Inferior parietal cortex (tissue), 1 donor: Measurements from ENCODE around the gene PPM1F.

Experiments used
- DNase-seq: peaks from one replicate; pipeline ENCODE4 v3.0.0-alpha.2; 2016; ENCODE audit errors: extremely low spot score

PPM1F gene, protein sequence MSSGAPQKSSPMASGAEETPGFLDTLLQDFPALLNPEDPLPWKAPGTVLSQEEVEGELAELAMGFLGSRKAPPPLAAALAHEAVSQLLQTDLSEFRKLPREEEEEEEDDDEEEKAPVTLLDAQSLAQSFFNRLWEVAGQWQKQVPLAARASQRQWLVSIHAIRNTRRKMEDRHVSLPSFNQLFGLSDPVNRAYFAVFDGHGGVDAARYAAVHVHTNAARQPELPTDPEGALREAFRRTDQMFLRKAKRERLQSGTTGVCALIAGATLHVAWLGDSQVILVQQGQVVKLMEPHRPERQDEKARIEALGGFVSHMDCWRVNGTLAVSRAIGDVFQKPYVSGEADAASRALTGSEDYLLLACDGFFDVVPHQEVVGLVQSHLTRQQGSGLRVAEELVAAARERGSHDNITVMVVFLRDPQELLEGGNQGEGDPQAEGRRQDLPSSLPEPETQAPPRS

DNA sequence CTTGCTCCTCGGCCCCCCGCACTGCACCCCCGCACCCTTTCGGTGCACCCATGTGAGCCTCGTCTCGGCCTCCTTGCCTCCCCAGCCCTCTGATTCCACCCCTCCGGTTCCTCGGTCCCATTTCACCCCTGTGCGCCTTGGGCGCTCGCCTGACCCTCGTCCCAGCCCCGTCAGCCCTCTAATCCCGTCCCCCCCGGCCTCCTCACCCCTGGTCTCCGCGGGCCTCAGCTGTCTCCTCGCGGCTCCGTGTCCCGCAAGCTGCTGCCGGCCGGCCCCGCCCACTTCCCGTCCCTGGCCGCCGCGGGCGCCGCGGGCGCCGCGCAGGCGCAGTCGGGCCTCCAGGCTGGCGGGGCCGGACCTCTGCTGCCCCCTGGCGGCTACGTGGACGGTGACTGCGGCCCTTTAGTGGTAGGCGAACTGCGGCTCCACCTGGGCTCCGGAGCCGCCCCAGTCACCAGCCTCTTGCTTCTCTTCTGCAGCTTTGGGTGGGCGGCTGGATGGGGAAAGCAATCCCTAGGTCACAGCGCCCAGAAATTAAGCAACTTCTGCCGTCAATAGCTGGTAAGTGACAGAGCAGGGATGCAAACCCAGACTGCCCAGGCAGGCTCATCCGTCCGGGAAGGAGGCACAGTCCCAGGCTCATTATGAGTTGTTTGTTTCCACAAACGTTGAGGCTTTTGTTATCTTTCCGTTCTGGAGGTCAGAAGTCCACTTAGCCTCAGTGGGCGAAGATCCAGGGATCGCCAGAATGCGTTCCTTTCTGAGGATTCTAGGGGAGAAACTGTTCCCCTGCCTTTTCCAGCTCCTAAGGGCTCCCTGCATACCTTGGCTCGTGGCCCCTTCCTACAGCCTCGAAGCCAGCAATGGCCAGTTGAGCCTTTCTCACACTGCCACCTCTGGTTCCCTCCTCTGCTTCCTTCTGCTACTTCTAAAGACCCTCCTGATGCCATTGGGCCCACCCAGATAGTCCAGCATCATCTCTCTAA, at the start of gene PPM1F:
Gene PPM1F, minus strand, starts transcription at position 263 of the 986 bp plus-strand sequence. CDS start 6,800 bp downstream, outside the sequence.
- DNase-seq, result peak; percentile 80

DNA sequence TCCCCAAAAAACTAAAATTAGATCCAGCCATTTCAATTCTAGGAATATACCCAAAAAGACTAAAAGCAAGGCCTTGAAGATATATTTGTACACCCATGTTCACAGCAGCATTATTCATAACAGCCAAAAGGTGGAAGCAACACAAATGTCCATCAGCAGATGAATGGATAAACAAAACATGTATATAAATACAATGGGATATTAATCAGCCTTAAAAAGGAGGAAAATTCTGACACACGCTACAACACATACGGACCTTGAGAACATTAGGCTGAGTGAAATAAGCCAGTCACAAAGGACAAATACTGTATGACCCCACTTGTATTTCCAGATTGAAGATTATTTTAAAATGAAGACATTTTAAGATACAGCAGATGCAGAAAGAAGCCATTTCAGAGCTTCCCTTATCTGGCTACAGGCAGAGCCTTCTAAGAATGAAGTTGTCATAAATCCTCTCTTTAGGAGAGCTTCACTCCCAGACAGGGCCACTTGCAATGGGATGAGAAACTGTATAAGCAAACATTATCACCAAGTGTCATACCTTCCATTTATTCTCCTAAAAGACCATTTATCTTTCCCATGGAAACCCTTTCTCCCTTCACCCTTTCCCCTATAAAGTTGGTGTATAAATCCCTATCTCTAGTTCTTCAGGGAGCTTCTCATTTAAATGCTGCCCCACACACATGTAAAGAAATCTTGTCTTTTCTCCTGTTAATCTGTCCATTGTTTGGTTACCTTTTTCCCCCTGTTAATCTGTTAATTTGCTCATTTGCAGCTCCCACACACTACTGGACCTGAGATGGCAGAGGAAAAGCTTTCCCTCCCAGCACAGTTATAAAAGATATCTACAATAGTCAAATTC, 49.2 kb upstream of the PPM1F start:
- DNase-seq, result no peak

DNA sequence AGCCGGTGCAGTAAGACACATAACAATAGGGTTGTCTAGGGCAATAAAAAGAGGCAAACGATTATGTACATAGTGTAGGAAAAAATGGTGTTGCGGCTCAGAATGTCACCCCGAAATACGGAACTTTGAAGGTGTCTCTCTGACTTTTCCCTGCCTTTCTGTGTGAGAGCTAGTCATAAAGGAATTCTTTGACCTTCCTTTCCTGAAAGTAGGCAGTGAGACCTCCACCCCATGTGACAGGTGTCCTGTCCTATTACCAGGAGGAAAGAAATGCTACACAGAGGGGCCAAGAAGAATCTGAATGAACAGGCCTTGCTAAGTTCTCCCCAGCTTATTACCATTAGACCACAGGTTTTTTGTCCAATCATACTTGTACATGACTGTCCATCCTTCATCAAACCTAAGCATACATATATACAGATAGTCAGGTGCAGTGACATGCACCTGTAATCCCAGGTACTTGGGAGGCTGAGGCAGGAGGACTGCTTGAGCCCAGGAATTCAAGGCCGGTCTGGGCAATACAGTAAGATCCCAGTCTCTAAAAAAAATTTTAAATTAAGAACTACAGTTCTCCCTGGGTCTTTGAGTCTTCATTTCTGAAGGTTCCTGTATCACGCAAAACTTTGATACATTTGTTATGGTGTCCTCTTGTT, 46.1 kb upstream of the PPM1F start:
- DNase-seq, result no peak

DNA sequence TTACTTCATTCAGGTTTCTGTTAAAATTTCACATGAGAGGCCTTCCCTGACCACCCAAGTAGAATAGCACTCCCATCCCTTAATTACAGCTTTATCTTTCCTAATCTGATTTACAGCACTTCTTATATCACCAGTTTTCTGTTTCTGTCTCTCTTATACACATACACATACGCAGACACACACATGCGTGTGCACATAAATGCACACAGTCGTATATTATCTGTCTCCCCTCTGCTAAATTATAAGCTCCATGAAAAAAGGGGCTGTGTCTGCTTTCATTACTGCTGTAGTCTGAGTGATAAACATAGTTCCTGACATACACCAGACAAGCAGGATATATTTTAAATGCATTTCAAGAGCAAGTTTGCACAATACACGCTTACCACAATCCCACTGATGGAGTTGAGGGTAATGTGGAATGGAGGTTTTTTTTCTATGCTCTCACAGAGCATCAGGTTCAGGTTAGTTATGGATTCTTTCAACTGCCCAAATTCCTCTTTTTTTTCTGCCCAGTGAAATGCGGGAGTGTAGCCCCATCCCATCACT, 43.6 kb upstream of the PPM1F start:
- DNase-seq, result no peak

DNA sequence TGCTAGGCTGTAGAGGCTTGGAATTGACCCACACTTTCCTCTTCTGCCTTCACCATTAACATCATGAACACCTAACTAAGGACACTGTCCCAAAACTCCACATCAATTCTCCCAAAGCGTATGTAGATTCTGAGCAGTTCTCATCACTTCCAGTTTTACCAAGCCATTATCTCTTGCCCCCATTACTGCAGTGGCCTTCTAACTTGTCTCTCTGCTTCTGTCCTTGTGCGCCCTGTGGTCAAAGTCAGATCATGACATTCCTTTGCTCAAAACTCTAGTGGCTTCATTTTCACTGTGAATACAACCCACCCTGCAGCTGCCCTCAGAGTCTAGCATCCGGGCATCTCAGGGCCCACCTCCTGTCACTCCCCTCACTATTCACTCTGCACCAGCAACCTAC, 43.0 kb upstream of the PPM1F start:
- DNase-seq, result no peak

DNA sequence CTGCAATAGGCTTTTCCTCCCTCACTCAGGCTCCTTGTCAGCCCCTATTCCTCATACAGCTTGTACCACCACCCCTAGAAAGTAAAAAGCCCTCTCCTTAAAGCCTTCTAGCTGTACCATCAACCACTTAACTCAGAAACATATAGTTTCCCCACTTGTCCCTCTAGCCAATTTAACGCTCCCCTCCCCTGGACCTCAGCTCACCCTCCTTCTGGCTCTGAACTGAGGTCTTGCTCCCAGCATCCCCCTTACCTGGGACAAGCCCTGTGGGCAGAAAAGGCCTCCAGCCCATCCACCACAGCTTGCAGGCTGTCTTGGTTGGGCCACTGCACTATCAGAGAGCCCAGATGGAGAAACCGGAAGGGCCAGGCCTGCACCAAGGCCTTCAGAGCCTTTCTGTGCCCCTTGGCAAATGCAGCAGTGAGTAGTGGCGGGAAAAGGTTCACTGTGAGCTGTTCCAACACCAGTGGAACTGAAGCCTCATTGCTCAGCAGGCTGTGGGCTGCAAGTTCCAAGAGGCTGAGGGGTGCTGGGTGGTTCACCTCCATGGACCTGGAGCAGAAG, 42.3 kb upstream of the PPM1F start:
- no peak for DNase-seq

DNA sequence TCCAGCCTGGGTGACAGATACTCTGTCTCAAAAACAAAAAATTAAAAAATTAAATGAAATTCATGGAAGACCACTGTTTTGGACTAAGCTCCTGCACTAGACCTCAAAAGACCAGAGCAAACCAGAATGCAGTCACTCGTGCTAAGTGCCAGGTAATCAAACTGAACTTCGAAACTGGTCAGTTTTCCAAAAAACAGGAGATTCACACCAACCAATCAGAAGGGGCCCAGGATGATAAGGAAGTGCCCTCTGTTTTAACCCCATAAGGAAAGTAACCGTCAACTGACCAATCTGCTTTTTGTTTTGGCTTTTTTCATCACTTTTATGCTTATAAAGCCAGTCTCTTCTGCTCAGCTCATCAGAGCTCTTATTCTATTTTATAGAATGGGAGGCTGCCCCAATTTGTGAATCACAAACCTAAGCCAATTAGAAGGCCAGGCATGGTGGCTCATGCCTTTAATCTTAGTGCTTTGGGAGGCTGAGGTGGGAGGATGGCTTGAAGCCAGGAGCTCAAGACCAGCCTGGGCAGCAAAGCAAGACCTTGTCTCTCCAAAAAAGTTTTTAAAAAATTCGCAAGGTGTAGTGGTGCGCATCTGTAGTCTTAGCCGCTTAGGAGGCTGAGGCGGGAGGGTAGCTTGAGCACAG, 40.1 kb upstream of the PPM1F start:
- DNase-seq, result no peak

DNA sequence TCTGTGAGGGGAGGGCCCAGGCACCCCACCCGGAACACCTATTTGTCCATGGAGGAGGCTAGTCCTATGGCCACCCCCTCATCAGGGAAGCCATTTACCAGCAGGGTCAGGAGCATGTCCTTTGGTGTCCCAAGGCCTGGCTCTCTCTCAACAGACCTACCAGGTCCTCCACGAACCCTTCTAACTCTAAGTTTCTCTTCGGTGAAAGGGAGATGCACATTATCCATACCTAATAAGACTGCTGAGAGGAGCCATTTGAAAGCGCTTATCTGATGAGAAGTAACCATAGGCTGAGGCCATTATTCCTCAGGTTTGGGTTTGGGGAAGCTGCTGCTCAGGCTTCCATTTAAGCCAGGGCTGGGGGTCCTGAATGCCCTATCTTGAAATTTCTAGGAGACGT, 39.1 kb upstream of the PPM1F start:
- no peak for DNase-seq

DNA sequence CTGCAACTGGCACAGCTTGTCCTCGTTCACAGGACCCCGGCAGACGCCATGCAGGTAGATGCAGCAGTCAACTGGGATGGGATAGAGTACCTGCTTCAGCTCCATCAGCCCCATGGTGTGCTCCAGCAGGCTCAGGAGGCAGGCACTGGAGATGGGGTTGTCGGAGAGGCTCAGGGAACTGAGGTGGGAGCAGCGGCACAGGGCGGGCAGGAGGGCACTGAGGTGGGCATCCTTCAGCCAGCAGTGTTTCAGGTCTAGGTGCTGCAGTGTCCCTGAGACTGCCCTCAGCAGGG, 38.6 kb upstream of the PPM1F start:
- no peak for DNase-seq

DNA sequence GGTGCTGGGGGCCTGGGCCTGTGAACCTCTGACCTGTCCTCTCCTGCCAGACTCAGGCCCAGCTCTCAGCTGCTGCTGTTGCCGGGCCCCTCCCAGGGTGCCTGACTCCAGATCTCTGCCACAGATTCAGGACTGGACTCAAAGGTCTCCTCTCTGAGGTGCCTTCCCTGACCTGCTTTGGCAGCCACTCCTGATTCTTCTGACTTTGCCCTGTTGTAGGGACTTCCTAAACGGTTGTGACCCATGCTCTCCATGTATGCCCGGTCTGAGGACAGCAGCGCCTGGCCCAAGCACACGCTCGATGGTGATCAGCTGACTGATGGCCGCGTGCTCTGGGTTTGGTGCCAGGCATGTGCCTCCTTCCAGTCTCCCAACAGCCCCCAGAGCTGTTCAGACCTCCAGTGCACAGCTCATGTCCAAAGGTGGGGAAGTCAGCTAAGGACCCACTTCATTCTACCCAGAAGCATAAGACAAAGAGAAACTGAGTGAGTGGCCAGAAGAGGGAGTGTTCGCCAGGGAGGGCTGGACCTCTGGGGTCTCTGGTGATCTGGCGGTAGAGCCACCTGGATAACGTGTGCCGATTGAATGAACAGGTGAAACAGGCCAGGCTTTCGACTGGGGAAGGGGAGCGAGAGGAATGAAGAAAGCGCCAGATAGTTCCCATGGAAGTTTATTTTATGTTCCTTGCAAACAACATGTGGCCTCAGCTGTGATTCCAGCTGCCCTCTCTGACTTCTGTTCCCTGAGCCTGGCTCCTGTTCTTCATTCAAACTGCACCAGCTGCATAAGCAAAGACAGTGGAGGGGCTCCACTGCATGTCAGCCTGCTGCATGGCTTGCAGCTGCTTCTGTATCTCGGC, 38.0 kb upstream of the PPM1F start:
- DNase-seq, result no peak

DNA sequence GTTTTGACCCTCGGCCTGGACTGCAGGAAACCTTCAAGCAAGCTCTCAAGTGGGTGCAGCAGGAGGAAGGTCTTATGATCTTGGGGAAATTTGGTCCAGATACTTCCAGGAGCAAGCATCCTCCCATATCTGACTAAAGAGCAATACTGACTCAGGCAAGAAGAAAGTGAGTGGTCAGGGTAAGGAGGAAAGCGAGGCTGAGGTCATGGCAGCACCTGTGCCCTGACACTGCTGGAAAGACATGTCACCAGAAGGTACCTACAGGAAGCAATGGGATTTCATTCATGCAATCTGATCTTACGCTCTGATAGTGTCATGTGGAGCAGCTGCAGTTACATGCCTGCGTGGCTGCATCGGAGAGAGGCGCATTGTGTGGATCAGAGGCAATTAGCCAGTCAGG, 36.4 kb upstream of the PPM1F start:
- no peak for DNase-seq

DNA sequence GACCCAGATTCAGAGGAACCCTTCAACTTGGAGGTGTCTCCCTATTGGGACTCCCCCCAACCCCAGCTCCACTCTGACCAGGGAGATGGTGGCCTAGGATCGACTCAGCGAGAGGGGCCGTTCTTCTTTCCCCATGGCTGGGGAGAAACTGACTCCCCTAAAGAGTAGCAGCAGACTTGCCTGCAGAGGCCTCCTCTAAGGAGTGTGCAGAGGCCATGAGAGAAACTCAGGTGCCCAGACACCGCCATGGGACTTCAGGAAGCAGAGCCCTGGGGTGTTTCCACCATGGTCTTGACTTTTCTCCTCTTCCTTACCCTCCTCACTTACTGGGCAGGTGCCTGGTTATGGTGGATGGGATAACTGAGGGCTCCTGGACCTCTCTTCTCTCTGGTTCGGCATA, 32.6 kb upstream of the PPM1F start:
- no peak for DNase-seq

DNA sequence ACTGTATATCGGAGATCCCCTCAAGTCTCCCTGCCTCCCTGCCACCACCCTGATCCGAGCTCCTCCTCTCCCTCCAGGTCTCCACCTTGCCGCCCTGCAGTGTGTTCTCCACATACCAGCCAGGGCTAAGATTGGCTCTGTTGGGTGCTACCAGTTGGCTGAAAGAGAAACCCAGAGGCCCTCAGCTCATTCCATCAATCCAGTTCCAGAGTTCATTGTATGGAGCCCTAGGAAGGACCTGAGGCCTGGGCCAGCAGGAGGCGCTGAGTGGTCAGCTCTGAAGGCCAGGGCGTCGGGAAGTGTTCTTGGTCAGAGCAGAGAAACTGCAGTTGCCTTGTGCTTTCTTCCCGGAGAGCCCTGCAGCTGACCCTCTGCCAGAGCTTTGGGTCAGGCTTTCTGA, 32.1 kb upstream of the PPM1F start:
- DNase-seq, result peak; percentile 32

DNA sequence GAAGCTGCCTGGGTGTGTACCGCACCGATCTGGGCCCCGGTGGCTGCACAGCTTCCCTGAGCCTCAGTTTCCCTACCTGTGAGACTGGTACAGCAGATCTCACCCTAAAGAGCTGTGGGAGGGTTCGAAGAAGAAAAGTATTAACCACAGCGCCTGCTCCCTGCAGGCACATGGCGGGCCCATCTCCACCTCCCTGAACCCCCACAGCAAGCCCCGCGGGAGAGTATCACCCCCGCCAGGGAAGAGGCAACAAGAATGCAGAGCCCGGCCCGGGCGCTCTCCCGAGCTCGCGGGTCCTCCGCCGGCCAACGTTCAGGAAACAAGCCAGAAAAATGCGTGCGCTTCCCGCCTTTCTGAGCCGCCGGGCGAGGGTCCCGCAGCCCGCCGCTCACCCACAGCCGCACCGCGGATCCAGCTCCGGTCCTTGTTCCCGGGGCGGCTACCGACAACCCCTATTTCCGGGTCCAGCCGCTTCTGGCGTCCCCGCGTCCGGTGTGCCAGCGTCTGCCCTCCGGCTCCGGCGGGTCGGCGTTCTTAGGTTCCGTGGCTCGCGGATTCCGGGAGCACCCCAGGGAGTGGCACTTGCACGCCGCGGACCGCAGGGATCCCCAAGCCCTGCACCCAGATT, 29.8 kb upstream of the PPM1F start, which contains the start of gene TOP3B:
Gene TOP3B, minus strand, starts transcription at position 450 of the 628 bp plus-strand sequence. CDS start 7,078 bp downstream, outside the sequence.
- peak; percentile 92 for DNase-seq

DNA sequence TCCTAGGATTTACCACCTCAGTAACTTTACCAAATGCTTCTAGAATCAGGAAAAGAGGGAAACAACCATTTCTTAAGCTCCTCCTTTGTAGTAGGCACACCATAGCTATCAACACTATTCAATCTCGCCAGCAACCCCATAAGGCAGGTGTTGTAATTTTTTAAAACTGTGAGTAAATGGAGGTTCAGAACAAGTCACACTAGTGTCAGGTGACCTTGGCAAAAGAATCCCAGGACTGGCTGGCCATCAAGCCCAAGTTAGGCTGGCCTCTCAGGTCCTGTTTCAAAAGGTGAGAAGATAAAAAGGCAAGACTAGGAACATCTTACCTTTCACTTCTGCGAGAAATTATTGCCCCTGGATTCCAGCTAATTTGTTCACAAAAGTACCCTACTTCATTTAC, 29.2 kb upstream of the PPM1F start:
- no peak for DNase-seq

DNA sequence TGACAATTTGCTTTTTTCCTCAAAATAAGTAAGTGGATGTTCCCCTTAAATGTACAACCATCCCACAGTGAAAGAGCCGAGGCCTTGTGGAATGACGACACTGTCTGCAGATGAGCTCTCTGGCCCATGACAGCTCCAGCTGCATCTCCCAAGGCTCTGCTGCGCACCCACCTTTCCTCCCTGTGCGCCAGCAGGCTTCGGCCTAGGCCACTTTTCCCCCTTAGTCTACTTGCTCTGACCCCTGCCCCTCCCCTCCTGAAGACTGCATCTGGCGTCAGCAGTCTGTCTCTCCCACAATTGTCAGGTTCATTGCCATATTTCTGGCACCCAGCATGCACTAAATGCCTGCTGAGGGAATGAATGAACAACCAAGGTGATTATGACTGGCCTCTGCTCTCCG, 27.9 kb upstream of the PPM1F start:
- no peak for DNase-seq

DNA sequence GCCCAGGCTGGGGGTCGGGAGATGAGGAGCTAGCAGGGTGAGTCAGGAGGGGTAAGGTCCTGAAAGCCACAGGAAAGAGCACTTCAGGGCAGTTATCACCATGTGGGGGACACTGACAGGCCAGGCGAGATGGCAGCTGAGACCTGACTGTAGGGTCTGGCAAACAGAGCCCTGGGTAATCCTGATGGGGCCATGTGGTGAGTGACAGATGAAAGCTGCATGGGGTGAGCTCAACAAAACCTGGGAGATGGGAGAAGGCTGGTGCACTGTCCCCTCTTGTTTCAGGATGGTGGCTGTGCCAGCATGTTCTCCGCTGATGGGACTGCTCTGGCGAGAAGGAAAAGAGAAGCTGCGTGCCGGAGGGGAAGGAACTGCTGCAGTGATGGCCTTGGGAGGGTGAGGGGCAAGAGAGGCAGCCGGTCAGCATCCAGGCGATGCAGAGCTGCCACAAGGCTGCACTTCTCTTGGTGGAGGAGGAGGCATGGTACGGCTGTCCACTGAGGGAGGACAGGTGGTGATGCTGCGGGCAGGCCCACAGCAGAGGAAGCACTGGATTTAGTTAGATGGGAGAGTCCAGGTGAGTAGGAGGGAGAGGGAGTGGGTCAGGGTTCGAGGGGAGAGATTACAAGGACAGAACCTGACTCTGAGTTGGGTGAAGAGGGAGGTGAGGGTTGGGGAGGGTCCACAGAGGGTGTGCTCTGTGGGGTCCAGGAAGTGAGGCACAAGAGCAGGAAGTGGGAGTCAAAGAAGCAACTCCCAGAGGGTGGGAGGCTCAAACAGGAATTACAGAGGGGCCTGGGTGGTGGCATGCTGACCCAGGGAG, 26.1 kb upstream of the PPM1F start:
- no peak for DNase-seq

DNA sequence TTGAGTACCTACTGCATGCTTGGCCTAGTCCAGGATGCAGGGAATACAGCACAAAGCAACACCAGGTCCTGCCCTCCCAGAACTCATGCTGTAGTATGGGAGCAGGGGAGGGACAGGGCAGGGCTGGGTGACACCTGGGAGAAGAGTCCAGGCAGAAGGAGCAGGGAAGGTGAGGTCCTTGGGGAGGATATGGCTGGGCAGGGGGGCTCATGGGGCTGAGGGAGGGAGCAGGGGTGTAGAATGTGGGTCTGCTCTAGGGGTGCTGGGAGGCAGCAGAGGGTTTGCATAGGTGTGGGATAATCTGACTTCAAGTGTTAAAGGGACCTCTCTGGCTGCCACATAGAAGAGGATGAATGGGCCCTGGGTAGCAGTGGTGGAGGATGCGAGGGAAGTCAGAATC, 25.2 kb upstream of the PPM1F start:
- no peak for DNase-seq
